GM18868 (cell line): ENCODE measurements around the gene RPTOR.
"Not testable (repeated sequence)": the region's sequence is repeated elsewhere in the genome, so short reads cannot be mapped to it uniquely, and the experiment has no call there.

ENCODE experiments used
- ATAC-seq: cut with Tn5 transposase; IDR thresholded peaks from one replicate; pipeline ENCODE4 v1.9.1; 2021; ENCODE audit warnings: mild to moderate bottlenecking, moderate library complexity; ENCODE audit not compliant: unreplicated experiment

The RPTOR gene

DNA sequence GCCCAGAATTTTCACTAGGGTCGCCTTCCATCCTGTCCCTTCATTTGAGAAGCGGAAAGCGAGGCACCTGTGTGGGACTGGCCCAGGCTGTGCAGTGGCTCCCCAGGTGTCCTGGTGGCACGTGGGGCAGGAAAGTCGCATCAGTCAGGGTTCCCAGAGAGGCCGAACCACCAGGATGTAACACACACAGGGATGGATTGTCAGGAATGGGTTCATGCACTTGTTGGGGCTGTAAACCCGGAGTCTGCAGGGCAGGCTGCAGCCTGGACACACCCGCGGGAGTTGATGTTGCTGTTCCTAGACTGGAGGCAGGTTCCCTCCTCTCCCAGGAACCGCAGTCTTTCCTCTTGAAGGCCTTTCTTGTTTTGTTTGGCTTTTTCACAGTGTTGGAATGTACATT, 30.7 kb upstream of the RPTOR start:
- no peak for ATAC-seq

DNA sequence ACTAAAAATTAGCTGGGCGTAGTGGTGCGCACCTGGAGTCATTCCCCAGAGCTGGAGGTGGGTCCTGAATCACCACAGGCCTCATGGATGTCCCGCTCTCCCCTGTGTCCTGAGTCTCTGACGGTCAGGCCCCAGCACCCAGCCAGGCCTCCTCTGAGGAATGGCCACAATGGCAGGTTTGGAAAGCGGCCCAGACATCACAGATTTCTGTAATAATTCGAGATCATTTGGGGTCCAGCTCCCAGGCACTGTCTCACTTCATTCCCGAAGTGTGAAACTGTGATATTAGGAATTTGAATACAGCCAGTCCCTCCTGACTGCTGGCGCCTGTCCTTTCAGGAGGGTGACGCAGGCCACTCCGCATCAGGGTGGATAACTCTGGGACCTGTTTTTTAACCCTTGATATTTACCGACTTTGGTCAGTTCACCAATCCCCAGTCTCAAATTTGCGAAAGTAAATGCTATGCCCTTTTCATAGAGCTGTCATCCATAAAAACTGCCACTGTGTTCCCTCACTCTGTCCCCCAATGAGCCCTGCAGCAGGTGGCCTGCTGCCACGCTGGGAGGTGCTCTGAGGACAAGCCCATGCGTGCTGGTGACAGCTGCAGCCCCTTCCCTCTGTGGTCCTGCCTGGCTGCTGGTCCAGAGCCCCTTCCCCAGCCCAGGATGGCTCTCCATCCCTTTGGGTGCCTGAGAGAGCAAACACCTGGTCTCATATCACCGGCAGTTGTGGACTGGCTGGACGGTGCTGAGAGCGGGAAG, 28.3 kb upstream of the RPTOR start:
- no peak for ATAC-seq

GRCh38 chr17:80517641-80518040, 27.0 kb upstream of the RPTOR start:
- no peak for ATAC-seq

- ATAC-seq = no peak
Observed at GRCh38 chr17:80518392-80518791, 26.2 kb upstream of the RPTOR start.

DNA sequence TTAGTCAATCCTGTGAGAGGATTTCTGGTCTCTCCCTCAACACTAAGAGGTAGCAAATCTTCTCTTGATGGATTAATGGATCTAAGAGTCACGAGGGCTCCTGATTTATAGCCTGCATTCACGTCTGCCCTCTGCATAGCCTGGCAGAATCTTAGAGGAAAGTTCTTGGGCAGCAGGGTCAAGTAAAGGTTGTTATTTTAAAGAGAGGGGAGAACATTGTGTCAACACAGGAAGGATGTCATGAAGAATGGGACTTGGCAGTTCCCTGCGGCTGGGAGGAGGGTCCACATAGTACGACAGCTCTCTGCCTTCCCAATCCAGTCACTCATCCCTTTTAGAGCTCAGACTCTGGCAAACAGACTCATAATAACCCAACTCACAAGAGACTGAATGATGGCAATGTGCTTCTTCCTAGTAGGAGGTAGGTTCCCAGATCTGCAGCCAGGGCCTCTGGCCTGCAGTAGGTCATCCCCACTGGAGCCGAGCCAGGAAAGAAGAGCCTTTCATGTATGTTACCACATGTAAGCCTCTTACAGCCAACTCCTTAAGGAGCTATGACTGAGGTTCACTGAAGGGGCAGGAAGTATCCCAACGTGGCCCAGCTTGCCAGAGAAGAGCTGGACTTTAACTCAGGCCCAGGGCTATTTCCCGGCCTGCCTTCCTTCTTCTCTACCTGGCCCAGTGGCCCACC, 25.4 kb upstream of the RPTOR start:
- ATAC-seq = no peak

- no peak for ATAC-seq
Observed at GRCh38 chr17:80520810-80521455, 23.7 kb upstream of the RPTOR start.

GRCh38 chr17:80523054-80523744, 21.4 kb upstream of the RPTOR start:
- no peak for ATAC-seq

DNA sequence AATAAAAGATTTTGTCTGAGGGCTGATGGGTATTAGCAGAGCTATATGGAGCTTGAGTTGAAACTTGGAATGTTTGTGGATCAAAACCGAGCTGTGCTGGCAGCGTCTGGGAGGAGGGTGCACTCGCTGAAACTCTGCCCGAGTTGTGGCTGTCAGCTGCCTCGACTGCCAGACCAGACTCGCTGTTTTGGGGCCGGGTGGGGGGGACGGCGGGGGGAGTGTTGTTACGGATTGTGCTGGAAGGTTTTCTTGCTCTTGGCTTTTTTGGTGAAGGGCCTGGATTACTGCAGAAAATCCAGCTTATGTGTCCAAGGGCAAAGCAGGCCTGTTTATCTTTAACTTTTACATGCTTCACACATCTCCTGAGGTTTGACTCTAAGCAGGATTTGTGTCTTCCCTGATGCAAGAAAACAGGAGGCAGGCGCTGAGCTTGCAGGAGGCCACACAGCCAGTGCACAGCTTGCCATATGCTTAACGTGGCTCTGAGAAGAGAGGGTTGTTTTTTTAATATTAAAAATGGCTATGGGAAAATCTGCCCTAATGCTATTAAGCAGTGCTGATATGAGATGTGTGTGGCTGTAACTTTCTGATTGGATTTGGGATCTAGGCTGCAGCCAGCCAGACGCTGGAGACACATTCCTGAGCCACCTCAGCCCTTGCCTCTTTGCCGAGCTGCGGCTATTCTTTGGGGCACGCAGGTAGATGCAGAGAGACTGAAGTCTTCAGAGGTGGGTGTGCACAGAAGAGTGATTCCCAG, 20.5 kb upstream of the RPTOR start:
- ATAC-seq = no peak

GRCh38 chr17:80526116-80526910, 18.3 kb upstream of the RPTOR start:
- no peak for ATAC-seq

GRCh38 chr17:80527016-80527645, 17.5 kb upstream of the RPTOR start:
- no peak for ATAC-seq

GRCh38 chr17:80528536-80528935, 16.1 kb upstream of the RPTOR start:
- ATAC-seq = no peak

- no peak for ATAC-seq
Observed at GRCh38 chr17:80529104-80529903, 15.3 kb upstream of the RPTOR start.

- ATAC-seq = no peak
Observed at GRCh38 chr17:80529904-80530292, 14.7 kb upstream of the RPTOR start.

DNA sequence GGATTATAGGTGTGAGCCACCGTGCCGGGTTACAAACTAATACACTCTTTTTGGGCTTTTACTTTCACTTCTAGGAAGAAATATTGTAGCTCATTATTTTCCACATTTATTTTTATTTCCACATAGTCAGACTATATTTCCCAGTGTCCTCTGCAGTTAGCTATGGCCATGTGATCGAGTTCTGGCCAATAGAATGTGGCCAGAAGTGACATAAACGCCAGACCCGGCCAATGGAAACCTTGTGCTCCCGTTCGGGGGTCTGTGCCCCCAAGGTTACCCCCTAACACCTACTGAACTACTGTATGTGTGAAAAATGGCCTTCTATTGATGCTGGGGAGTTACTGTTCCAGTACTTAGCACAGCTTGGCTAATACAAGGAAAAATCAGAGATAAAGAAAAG, 13.2 kb upstream of the RPTOR start:
- no peak for ATAC-seq

GRCh38 chr17:80537386-80537785, 7.3 kb upstream of the RPTOR start:
- ATAC-seq = not testable (repeated sequence)

DNA sequence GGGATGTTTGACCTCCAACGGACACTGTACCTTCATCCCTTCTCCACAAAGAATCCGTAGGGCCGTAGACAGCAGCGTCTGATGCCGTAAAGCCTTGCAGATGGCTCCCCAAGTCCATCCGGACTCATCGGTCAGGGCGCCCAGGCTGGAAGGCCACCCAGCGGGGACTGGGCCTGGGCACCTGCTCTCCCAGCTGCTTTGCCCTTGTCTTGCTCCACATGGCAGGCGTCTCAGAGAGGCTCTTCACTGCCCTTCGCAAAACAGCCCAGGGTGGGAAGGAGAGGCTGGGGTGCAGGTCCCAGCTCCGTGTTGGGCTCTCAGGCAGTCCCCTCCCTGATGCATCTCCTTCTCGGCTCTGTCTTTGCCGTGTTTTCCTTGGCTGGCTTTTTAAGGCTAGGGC, 6.2 kb upstream of the RPTOR start:
- no peak for ATAC-seq

- ATAC-seq = no peak
Observed at GRCh38 chr17:80539022-80539641, 5.5 kb upstream of the RPTOR start.

DNA sequence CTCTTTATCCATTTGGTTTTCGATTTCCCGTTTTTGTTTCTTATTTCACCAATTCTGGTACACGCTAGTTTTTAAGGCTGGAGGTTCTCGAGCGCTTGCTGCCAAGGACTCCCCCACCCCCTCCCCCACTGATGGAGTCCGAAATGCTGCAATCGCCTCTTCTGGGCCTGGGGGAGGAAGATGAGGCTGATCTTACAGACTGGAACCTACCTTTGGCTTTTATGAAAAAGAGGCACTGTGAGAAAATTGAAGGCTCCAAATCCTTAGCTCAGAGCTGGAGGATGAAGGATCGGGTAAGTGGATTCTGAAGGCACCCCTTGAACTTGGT, 825 bp downstream of the RPTOR start:
- no peak for ATAC-seq
